Measurements from ENCODE around the gene ZNF140. TPM values are rescaled to one million over a fixed set of nuclear protein-coding genes. Genes with fewer than 3 reads are reported as not detected.

The ZNF140 gene
- total RNA-seq, 4 donors from 2014 or later: 5.4 to 14.5 (median 9.0) TPM

- Histone ChIP-seq H3K9me3 (peaks cover 60 to 92% (median 65%) of the 10 kb centered on the region in 3 donors), H3K4me3 (peak overlapping the region in 1 of 4 donors; percentile 48), H3K36me3 (peaks cover 33 to 87% of the 10 kb centered on the region in 2 donors), H3K27me3 (peaks cover 0 to 14% (median 0%) of the 10 kb centered on the region in 3 donors), H3K27ac (no peak overlapping the region), H3K4me1 (no peaks in the 10 kb centered on the region)
- in situ Hi-C loops (cut with MboI; ENCODE audit: low sequenced_read_pairs in 4 of 4) (no loop called here), intact Hi-C loops (cut with DNase I; ENCODE audit: low total_unique reads) (no loop called here)
- TF ChIP-seq, protein P1, sequence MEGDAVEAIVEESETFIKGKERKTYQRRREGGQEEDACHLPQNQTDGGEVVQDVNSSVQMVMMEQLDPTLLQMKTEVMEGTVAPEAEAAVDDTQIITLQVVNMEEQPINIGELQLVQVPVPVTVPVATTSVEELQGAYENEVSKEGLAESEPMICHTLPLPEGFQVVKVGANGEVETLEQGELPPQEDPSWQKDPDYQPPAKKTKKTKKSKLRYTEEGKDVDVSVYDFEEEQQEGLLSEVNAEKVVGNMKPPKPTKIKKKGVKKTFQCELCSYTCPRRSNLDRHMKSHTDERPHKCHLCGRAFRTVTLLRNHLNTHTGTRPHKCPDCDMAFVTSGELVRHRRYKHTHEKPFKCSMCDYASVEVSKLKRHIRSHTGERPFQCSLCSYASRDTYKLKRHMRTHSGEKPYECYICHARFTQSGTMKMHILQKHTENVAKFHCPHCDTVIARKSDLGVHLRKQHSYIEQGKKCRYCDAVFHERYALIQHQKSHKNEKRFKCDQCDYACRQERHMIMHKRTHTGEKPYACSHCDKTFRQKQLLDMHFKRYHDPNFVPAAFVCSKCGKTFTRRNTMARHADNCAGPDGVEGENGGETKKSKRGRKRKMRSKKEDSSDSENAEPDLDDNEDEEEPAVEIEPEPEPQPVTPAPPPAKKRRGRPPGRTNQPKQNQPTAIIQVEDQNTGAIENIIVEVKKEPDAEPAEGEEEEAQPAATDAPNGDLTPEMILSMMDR (IDR thresholded peaks at IDR 0.05 in 4 of 5, conservative IDR thresholded peaks at IDR 0.05 in 1 of 5): no peak
- no peak for TF ChIP-seq POLR2A (IDR thresholded peaks at IDR 0.05)
- ATAC-seq: no peak
- no peak for DNase-seq
These were observed 23.3 kb upstream of the ZNF140 start for GRCh38 chr12:133057446-133057845.

DNA sequence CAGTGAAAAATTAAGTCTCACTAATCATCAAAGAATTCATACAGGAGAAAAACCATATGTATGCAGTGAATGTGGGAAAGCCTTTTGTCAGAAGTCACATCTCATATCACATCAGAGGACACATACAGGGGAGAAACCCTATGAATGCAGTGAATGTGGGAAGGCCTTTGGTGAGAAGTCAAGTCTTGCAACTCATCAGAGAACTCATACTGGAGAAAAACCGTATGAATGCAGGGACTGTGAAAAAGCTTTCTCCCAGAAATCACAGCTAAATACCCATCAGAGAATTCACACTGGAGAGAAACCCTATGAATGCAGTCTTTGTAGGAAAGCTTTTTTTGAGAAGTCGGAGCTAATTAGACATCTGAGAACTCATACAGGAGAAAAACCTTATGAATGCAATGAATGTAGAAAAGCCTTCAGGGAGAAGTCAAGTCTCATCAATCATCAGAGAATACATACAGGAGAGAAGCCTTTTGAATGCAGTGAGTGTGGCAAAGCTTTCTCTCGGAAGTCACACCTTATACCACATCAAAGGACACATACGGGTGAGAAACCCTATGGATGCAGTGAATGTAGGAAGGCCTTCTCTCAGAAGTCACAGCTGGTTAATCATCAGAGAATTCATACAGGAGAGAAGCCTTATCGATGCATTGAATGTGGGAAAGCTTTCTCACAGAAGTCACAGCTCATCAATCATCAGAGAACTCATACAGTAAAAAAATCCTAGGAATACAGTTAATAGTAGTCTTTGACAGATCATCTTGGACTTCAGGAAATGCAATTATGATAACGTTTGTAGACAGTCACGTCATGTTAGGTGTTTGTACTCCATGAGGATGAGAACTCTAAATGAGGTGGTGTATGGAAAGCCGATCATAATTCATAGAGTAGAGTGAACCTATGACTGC lies 22.3 kb upstream of the ZNF140 start:
- Histone ChIP-seq H3K36me3 (peaks cover 23 to 84% of the 10 kb centered on the region in 2 donors), H3K27me3 (peaks cover 0 to 14% (median 0%) of the 10 kb centered on the region in 3 donors), H3K4me1 (no peaks in the 10 kb centered on the region), H3K27ac (no peak overlapping the region), H3K9me3 (peaks cover 49 to 90% (median 70%) of the 10 kb centered on the region in 3 donors), H3K4me3 (peak overlapping the region in 1 of 4 donors; percentile 29)
- TF ChIP-seq, protein P1 (IDR thresholded peaks at IDR 0.05 in 4 of 5, conservative IDR thresholded peaks at IDR 0.05 in 1 of 5): no peak
- no peak for TF ChIP-seq POLR2A (IDR thresholded peaks at IDR 0.05)
- in situ Hi-C loops (cut with MboI; ENCODE audit: low sequenced_read_pairs in 4 of 4): no loop called here
- ATAC-seq (no peak), DNase-seq (no peak)
- intact Hi-C loops (cut with DNase I; ENCODE audit: low total_unique reads): no loop called here

GRCh38 chr12:133061954-133062353 lies 18.8 kb upstream of the ZNF140 start:
- in situ Hi-C loops (cut with MboI; ENCODE audit: low sequenced_read_pairs in 4 of 4): no loop called here
- Histone ChIP-seq H3K4me3 (no peak overlapping the region), H3K9me3 (peaks cover 40 to 96% (median 95%) of the 10 kb centered on the region in 3 donors), H3K27me3 (peaks cover 0 to 14% (median 0%) of the 10 kb centered on the region in 3 donors), H3K27ac (no peak overlapping the region), H3K36me3 (peaks cover 4 to 61% of the 10 kb centered on the region in 2 donors), H3K4me1 (no peaks in the 10 kb centered on the region)
- intact Hi-C loops (cut with DNase I; ENCODE audit: low total_unique reads): no loop called here
- ATAC-seq (no peak), DNase-seq (no peak)
- TF ChIP-seq, protein P1 (IDR thresholded peaks at IDR 0.05 in 4 of 5, conservative IDR thresholded peaks at IDR 0.05 in 1 of 5): no peak
- no peak for TF ChIP-seq POLR2A (IDR thresholded peaks at IDR 0.05)

DNA sequence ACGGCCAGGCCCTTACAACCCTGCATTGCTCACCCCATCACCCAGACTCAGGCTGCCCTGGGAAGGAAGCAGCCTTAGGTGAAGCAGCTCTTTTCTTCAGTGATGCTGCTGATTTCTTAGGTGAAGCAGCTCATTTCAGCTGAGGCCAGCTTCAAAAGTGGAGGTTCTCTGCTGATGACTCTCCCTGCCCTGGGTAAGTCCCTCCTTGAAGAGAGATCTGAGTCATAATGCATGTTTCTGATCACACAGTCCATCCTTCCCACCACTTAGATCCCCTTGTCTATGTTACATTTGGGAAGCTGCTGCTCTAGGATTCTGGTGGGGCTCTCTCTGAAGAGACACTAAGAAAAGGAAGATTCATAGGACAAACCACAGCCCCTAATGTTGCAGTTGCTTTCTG lies 17.2 kb upstream of the ZNF140 start:
- in situ Hi-C loops (cut with MboI; ENCODE audit: low sequenced_read_pairs in 4 of 4) (no loop called here), intact Hi-C loops (cut with DNase I; ENCODE audit: low total_unique reads) (no loop called here)
- Histone ChIP-seq H3K27ac (no peak overlapping the region), H3K27me3 (peaks cover 0 to 10% (median 0%) of the 10 kb centered on the region in 3 donors), H3K36me3 (peaks cover 4 to 49% of the 10 kb centered on the region in 2 donors), H3K4me3 (no peak overlapping the region), H3K4me1 (no peaks in the 10 kb centered on the region), H3K9me3 (peaks cover 31 to 93% (median 85%) of the 10 kb centered on the region in 3 donors)
- DNase-seq (no peak), ATAC-seq (no peak)
- no peak for TF ChIP-seq POLR2A (IDR thresholded peaks at IDR 0.05)
- TF ChIP-seq, protein P1 (IDR thresholded peaks at IDR 0.05 in 4 of 5, conservative IDR thresholded peaks at IDR 0.05 in 1 of 5): no peak
